Measurements from ENCODE around the gene DOCK1.

Gene DOCK1

DNA sequence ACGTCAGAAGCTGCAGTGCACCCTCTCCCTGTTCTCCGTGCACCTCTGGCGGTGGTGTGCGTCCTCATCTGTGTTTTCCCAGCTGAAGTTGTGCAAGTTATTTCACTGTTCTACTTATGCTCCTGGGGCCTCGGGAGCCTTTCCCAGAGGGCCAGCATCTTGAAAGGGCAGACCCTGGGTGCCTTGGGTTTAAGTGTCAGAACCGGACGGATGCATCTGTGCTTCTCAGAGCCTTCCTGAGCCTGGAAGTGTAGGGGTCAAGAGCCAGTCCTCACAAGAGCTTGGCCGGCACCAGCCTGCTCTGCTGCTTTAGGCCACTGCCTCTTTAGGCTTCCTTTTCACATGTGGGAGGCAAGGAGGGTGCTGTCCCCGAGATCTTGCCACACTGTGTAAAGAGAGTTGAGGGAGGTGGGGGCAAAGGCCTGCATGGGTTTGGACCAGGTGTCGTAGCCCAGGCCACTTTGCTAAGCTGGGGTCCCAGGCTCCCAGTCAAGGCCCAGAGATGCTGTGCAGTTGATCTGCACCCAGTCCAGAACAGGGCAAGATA is 515.0 kb downstream of the DOCK1 start:
- no peak overlapping the region for H4K8ac ChIP-seq (ENCODE audit: low read depth, low read length)
- H3K79me1 ChIP-seq (ENCODE audit: low read length): no peaks in the 10 kb centered on the region
- no peak overlapping the region for H3K4me3 ChIP-seq (ENCODE audit: low read depth, low read length)
- H4K12ac ChIP-seq (ENCODE audit: low read depth, low read length): no peak overlapping the region
- peaks cover 29 to 32% of the 10 kb centered on the region in 2 experiments for H3K36me3 ChIP-seq (ENCODE audit: control insufficient read depth in 1 of 2, insufficient read depth in 2 of 2, low read length in 2 of 2)
- no peak overlapping the region for H3K4me2 ChIP-seq (ENCODE audit: low read length)
- H3K14ac ChIP-seq (ENCODE audit: low read length): no peak overlapping the region
- DNase-seq: no peak
- no peak overlapping the region for H2AFZ ChIP-seq (ENCODE audit: insufficient read depth, low read length, poor library complexity)
- no peak overlapping the region for H2AK5ac ChIP-seq (ENCODE audit: low read length)
- peaks cover 2 to 4% of the 10 kb centered on the region in 2 experiments for H3K4me1 ChIP-seq (ENCODE audit: control insufficient read depth in 1 of 2, insufficient read depth in 2 of 2, low read length in 2 of 2)
- no peak overlapping the region for H3K23ac ChIP-seq (ENCODE audit: low read length)
- no peak overlapping the region for H3K18ac ChIP-seq (ENCODE audit: low read length)
- no peaks in the 10 kb centered on the region for H3K9me3 ChIP-seq (ENCODE audit: insufficient read depth, low read depth, low read length)
- no CpG with 5 or more reads among the region's 10 CpGs for WGBS (ENCODE audit: extremely low coverage, insufficient coverage, insufficient read length)
- H4K91ac ChIP-seq (ENCODE audit: low read depth, low read length): no peak overlapping the region
- no peak overlapping the region for H3K27ac ChIP-seq (ENCODE audit: low read depth, low read length)
- H3K79me2 ChIP-seq (ENCODE audit: control insufficient read depth, insufficient read depth, low read length, poor library complexity): no peaks in the 10 kb centered on the region
- no peak overlapping the region for H3K9ac ChIP-seq (ENCODE audit: low read length)
- no peak overlapping the region for H2BK120ac ChIP-seq (ENCODE audit: insufficient read depth, low read length, poor library complexity)
- no peak overlapping the region for H2BK5ac ChIP-seq (ENCODE audit: low read depth, low read length, poor library complexity)
- no peaks in the 10 kb centered on the region for H3K27me3 ChIP-seq (ENCODE audit: insufficient read depth, low read length)
- no peak overlapping the region for H2BK12ac ChIP-seq (ENCODE audit: low read length)
- no peak overlapping the region for H3K4ac ChIP-seq (ENCODE audit: low read depth, low read length)

DNA sequence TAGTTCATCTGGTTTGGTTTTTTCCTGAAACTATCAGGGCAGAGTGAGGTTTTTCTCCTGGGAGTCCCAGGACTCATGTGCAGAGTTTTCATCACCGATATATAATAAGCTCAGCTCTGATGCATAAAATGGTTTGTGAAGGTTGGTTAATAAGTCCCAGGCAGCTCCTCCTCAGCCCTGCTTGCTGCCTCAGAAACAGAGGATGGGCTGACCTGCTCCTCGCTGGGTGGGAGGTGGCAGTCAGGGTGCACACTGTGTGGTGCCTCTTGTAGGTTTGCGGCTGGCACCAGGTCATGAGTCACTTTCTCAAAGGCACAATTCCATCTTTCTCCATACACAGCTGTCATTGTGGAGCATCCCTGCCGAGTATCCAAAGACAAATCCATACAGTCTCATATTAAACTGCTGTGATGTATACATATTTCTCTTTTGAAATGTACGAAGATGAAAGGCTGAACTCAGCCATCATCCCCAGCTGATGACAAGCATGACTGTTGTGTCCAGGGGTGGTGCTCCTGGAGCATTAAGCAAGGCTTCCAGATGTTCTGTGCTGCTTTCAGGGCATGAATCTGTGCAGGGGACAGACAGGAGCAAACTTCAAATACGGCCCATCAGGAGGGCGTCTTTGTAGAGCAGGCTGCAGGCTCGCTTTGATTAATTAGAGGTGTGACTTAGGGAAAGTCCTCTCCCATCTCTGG is 518.1 kb downstream of the DOCK1 start:
- H2BK5ac ChIP-seq (ENCODE audit: low read depth, low read length, poor library complexity): no peak overlapping the region
- no peak overlapping the region for H3K27ac ChIP-seq (ENCODE audit: low read depth, low read length)
- no peak overlapping the region for H3K23ac ChIP-seq (ENCODE audit: low read length)
- H3K4ac ChIP-seq (ENCODE audit: low read depth, low read length): no peak overlapping the region
- no peak overlapping the region for H3K4me3 ChIP-seq (ENCODE audit: low read depth, low read length)
- WGBS (ENCODE audit: extremely low coverage, insufficient coverage, insufficient read length): no CpG with 5 or more reads among the region's 8 CpGs
- peaks cover 2 to 4% of the 10 kb centered on the region in 2 experiments for H3K4me1 ChIP-seq (ENCODE audit: control insufficient read depth in 1 of 2, insufficient read depth in 2 of 2, low read length in 2 of 2)
- H2AK5ac ChIP-seq (ENCODE audit: low read length): no peak overlapping the region
- H3K79me2 ChIP-seq (ENCODE audit: control insufficient read depth, insufficient read depth, low read length, poor library complexity): no peaks in the 10 kb centered on the region
- H3K14ac ChIP-seq (ENCODE audit: low read length): no peak overlapping the region
- no peak overlapping the region for H3K18ac ChIP-seq (ENCODE audit: low read length)
- H2AFZ ChIP-seq (ENCODE audit: insufficient read depth, low read length, poor library complexity): no peak overlapping the region
- no peak overlapping the region for H3K9ac ChIP-seq (ENCODE audit: low read length)
- no peak overlapping the region for H4K91ac ChIP-seq (ENCODE audit: low read depth, low read length)
- H3K9me3 ChIP-seq (ENCODE audit: insufficient read depth, low read depth, low read length): peaks cover 2% of the 10 kb centered on the region
- H2BK12ac ChIP-seq (ENCODE audit: low read length): no peak overlapping the region
- H4K12ac ChIP-seq (ENCODE audit: low read depth, low read length): no peak overlapping the region
- no peak overlapping the region for H4K8ac ChIP-seq (ENCODE audit: low read depth, low read length)
- peaks cover 39 to 49% of the 10 kb centered on the region in 2 experiments for H3K36me3 ChIP-seq (ENCODE audit: control insufficient read depth in 1 of 2, insufficient read depth in 2 of 2, low read length in 2 of 2)
- H2BK120ac ChIP-seq (ENCODE audit: insufficient read depth, low read length, poor library complexity): no peak overlapping the region
- H3K79me1 ChIP-seq (ENCODE audit: low read length): no peaks in the 10 kb centered on the region
- peak in 1 of 2 donors; percentile 12 for DNase-seq
- H3K27me3 ChIP-seq (ENCODE audit: insufficient read depth, low read length): no peaks in the 10 kb centered on the region
- no peak overlapping the region for H3K4me2 ChIP-seq (ENCODE audit: low read length)

- Histone ChIP-seq H2BK5ac (ENCODE audit: low read depth, low read length, poor library complexity) (no peak overlapping the region), H2AK5ac (ENCODE audit: low read length) (no peak overlapping the region), H4K8ac (ENCODE audit: low read depth, low read length) (no peak overlapping the region), H3K4me3 (ENCODE audit: low read depth, low read length) (no peak overlapping the region), H2BK120ac (ENCODE audit: insufficient read depth, low read length, poor library complexity) (no peak overlapping the region), H2AFZ (ENCODE audit: insufficient read depth, low read length, poor library complexity) (no peak overlapping the region), H3K18ac (ENCODE audit: low read length) (no peak overlapping the region), H3K9me3 (ENCODE audit: insufficient read depth, low read depth, low read length) (peaks cover 11% of the 10 kb centered on the region), H3K4me1 (ENCODE audit: control insufficient read depth in 1 of 2, insufficient read depth in 2 of 2, low read length in 2 of 2) (peaks cover 2 to 4% of the 10 kb centered on the region in 2 experiments), H3K36me3 (ENCODE audit: control insufficient read depth in 1 of 2, insufficient read depth in 2 of 2, low read length in 2 of 2) (peaks cover 31 to 40% of the 10 kb centered on the region in 2 experiments), H3K14ac (ENCODE audit: low read length) (no peak overlapping the region), H3K4ac (ENCODE audit: low read depth, low read length) (no peak overlapping the region), H2BK12ac (ENCODE audit: low read length) (no peak overlapping the region), H3K9ac (ENCODE audit: low read length) (no peak overlapping the region), H3K27me3 (ENCODE audit: insufficient read depth, low read length) (no peaks in the 10 kb centered on the region), H3K4me2 (ENCODE audit: low read length) (no peak overlapping the region), H3K23ac (ENCODE audit: low read length) (no peak overlapping the region), H3K79me2 (ENCODE audit: control insufficient read depth, insufficient read depth, low read length, poor library complexity) (no peaks in the 10 kb centered on the region), H3K79me1 (ENCODE audit: low read length) (no peaks in the 10 kb centered on the region), H4K12ac (ENCODE audit: low read depth, low read length) (no peak overlapping the region), H3K27ac (ENCODE audit: low read depth, low read length) (no peak overlapping the region), H4K91ac (ENCODE audit: low read depth, low read length) (no peak overlapping the region)
- peak; percentile 69 to 72 for DNase-seq
- WGBS (ENCODE audit: extremely low coverage, insufficient coverage, insufficient read length): no CpG with 5 or more reads among the region's 12 CpGs
Observed at GRCh38 chr10:127424594-127425264, 519.5 kb downstream of the DOCK1 start.

GRCh38 chr10:127426746-127427145 is 521.5 kb downstream of the DOCK1 start:
- H3K4me2 ChIP-seq (ENCODE audit: low read length): no peak overlapping the region
- no peak overlapping the region for H3K4me3 ChIP-seq (ENCODE audit: low read depth, low read length)
- H2BK5ac ChIP-seq (ENCODE audit: low read depth, low read length, poor library complexity): no peak overlapping the region
- peaks cover 34 to 44% of the 10 kb centered on the region in 2 experiments for H3K36me3 ChIP-seq (ENCODE audit: control insufficient read depth in 1 of 2, insufficient read depth in 2 of 2, low read length in 2 of 2)
- WGBS (ENCODE audit: extremely low coverage, insufficient coverage, insufficient read length): no CpG with 5 or more reads among the region's 4 CpGs
- no peak overlapping the region for H3K9ac ChIP-seq (ENCODE audit: low read length)
- no peak overlapping the region for H3K18ac ChIP-seq (ENCODE audit: low read length)
- no peak overlapping the region for H3K4ac ChIP-seq (ENCODE audit: low read depth, low read length)
- no peak overlapping the region for H2AFZ ChIP-seq (ENCODE audit: insufficient read depth, low read length, poor library complexity)
- H3K9me3 ChIP-seq (ENCODE audit: insufficient read depth, low read depth, low read length): peaks cover 13% of the 10 kb centered on the region
- no peak overlapping the region for H4K91ac ChIP-seq (ENCODE audit: low read depth, low read length)
- H3K4me1 ChIP-seq (ENCODE audit: control insufficient read depth in 1 of 2, insufficient read depth in 2 of 2, low read length in 2 of 2): peaks cover 2 to 4% of the 10 kb centered on the region in 2 experiments
- no peak overlapping the region for H4K8ac ChIP-seq (ENCODE audit: low read depth, low read length)
- no peak overlapping the region for H2BK12ac ChIP-seq (ENCODE audit: low read length)
- DNase-seq: no peak
- H3K79me1 ChIP-seq (ENCODE audit: low read length): no peaks in the 10 kb centered on the region
- H4K12ac ChIP-seq (ENCODE audit: low read depth, low read length): no peak overlapping the region
- H3K14ac ChIP-seq (ENCODE audit: low read length): no peak overlapping the region
- no peak overlapping the region for H3K27ac ChIP-seq (ENCODE audit: low read depth, low read length)
- H3K27me3 ChIP-seq (ENCODE audit: insufficient read depth, low read length): no peaks in the 10 kb centered on the region
- H3K23ac ChIP-seq (ENCODE audit: low read length): no peak overlapping the region
- no peaks in the 10 kb centered on the region for H3K79me2 ChIP-seq (ENCODE audit: control insufficient read depth, insufficient read depth, low read length, poor library complexity)
- H2BK120ac ChIP-seq (ENCODE audit: insufficient read depth, low read length, poor library complexity): no peak overlapping the region
- no peak overlapping the region for H2AK5ac ChIP-seq (ENCODE audit: low read length)

Measured in trophoblast cell (in vitro differentiated cells and primary cell).